ENCODE results near the gene FRAS1. TPM values are rescaled to one million over a fixed set of nuclear protein-coding genes. Genes with fewer than 3 reads are reported as not detected.

Gene FRAS1
- total RNA-seq, 1 experiment from 2014 or later: 13.1 TPM

- Histone ChIP-seq H3K9me3 (ENCODE audit: insufficient read depth, low read depth) (no peaks in the 10 kb centered on the region), H3K4me2 (no peak overlapping the region), H3F3A (ENCODE audit: insufficient read depth, low read depth) (no peaks in the 10 kb centered on the region), H3K79me2 (ENCODE audit: low read depth) (no peaks in the 10 kb centered on the region), H3K36me3 (ENCODE audit: low read depth) (no peaks in the 10 kb centered on the region), H3K27me3 (ENCODE audit: insufficient read depth, low read depth) (no peaks in the 10 kb centered on the region), H3K4me3 (no peak overlapping the region), H3K9me2 (ENCODE audit: insufficient read depth) (no peaks in the 10 kb centered on the region), H2AFZ (no peak overlapping the region), H3K4me1 (replicated peaks; ENCODE audit: insufficient read depth) (no peaks in the 10 kb centered on the region), H4K20me1 (ENCODE audit: insufficient read depth) (no peaks in the 10 kb centered on the region), H3K27ac (no peak overlapping the region)
- intact Hi-C loops (cut with micrococcal nuclease; ENCODE audit: unreplicated experiment): no loop called here
- ChIA-PET CTCF (no interaction called here), POLR2A (ENCODE audit: unreplicated experiment) (no interaction called here)
- DNase-seq: no peak
- no peak for TF ChIP-seq CTCF (conservative IDR thresholded peaks at IDR 0.05)
- TF ChIP-seq EZH2 (IDR thresholded peaks at IDR 0.05; ENCODE audit: low read depth): no peak
- BruUV-seq (replicated peaks): no TSS peak
Observed at GRCh38 chr4:78199984-78200383, 142.9 kb downstream of the FRAS1 start.

- Histone ChIP-seq H3K4me3 (no peak overlapping the region), H4K20me1 (ENCODE audit: insufficient read depth) (no peaks in the 10 kb centered on the region), H3K4me1 (replicated peaks; ENCODE audit: insufficient read depth) (no peaks in the 10 kb centered on the region), H3K27me3 (ENCODE audit: insufficient read depth, low read depth) (no peaks in the 10 kb centered on the region), H3K79me2 (ENCODE audit: low read depth) (no peaks in the 10 kb centered on the region), H3K9me3 (ENCODE audit: insufficient read depth, low read depth) (no peaks in the 10 kb centered on the region), H3K27ac (no peak overlapping the region), H3F3A (ENCODE audit: insufficient read depth, low read depth) (no peaks in the 10 kb centered on the region), H3K36me3 (ENCODE audit: low read depth) (no peaks in the 10 kb centered on the region), H2AFZ (no peak overlapping the region), H3K9me2 (ENCODE audit: insufficient read depth) (no peaks in the 10 kb centered on the region), H3K4me2 (no peak overlapping the region)
- CTCF ChIA-PET: no interaction called here
- POLR2A ChIA-PET (ENCODE audit: unreplicated experiment): no interaction called here
- no TSS peak for BruUV-seq (replicated peaks)
- no peak for DNase-seq
- TF ChIP-seq CTCF (conservative IDR thresholded peaks at IDR 0.05) (no peak), EZH2 (IDR thresholded peaks at IDR 0.05; ENCODE audit: low read depth) (no peak)
- intact Hi-C loops (cut with micrococcal nuclease; ENCODE audit: unreplicated experiment): no loop called here
Observed at GRCh38 chr4:78200949-78201348, 143.8 kb downstream of the FRAS1 start.

- Histone ChIP-seq H3K27ac (no peak overlapping the region), H3K36me3 (ENCODE audit: low read depth) (no peaks in the 10 kb centered on the region), H2AFZ (no peak overlapping the region), H3K4me2 (no peak overlapping the region), H3F3A (ENCODE audit: insufficient read depth, low read depth) (no peaks in the 10 kb centered on the region), H3K4me3 (no peak overlapping the region), H3K9me3 (ENCODE audit: insufficient read depth, low read depth) (no peaks in the 10 kb centered on the region), H4K20me1 (ENCODE audit: insufficient read depth) (no peaks in the 10 kb centered on the region), H3K27me3 (ENCODE audit: insufficient read depth, low read depth) (no peaks in the 10 kb centered on the region), H3K79me2 (ENCODE audit: low read depth) (no peaks in the 10 kb centered on the region), H3K4me1 (replicated peaks; ENCODE audit: insufficient read depth) (no peaks in the 10 kb centered on the region), H3K9me2 (ENCODE audit: insufficient read depth) (no peaks in the 10 kb centered on the region)
- ChIA-PET CTCF (no interaction called here), POLR2A (ENCODE audit: unreplicated experiment) (no interaction called here)
- intact Hi-C loops (cut with micrococcal nuclease; ENCODE audit: unreplicated experiment): no loop called here
- no TSS peak for BruUV-seq (replicated peaks)
- no peak for TF ChIP-seq EZH2 (IDR thresholded peaks at IDR 0.05; ENCODE audit: low read depth)
- TF ChIP-seq CTCF (conservative IDR thresholded peaks at IDR 0.05): no peak
- no peak for DNase-seq
Observed at GRCh38 chr4:78204176-78204575, 147.1 kb downstream of the FRAS1 start.
